ENCODE data around the gene SLC6A7.

SLC6A7 gene

GRCh38 chr5:150189728-150190502, at the start of gene SLC6A7:
SLC6A7 (plus strand) TSS chr5:150190062; CDS start chr5:150190328, 266 bp downstream.
- no peak for DNase-seq

GRCh38 chr5:150140830-150141229, 49.0 kb upstream of the SLC6A7 start:
- DNase-seq, result no peak

- DNase-seq, result no peak
Measured at GRCh38 chr5:150141544-150142184, 48.2 kb upstream of the SLC6A7 start.

GRCh38 chr5:150142185-150142958, 47.5 kb upstream of the SLC6A7 start:
- DNase-seq, result no peak

GRCh38 chr5:150142959-150143349, 46.9 kb upstream of the SLC6A7 start:
- DNase-seq, result peak; percentile 35

- DNase-seq, result peak; percentile 41
Measured at GRCh38 chr5:150143350-150144245, 46.3 kb upstream of the SLC6A7 start.

GRCh38 chr5:150144246-150144801, 45.5 kb upstream of the SLC6A7 start:
- DNase-seq, result no peak

GRCh38 chr5:150144879-150145278, 45.0 kb upstream of the SLC6A7 start:
- no peak for DNase-seq

- no peak for DNase-seq
Measured at GRCh38 chr5:150146235-150146634, 43.6 kb upstream of the SLC6A7 start.

GRCh38 chr5:150146862-150147601, 42.8 kb upstream of the SLC6A7 start:
- DNase-seq, result no peak

- DNase-seq, result no peak
Measured at GRCh38 chr5:150147670-150148069, 42.2 kb upstream of the SLC6A7 start.

- peak; percentile 45 for DNase-seq
Measured at GRCh38 chr5:150148117-150148927, 41.5 kb upstream of the SLC6A7 start.

- DNase-seq, result no peak
Measured at GRCh38 chr5:150149618-150150017, 40.2 kb upstream of the SLC6A7 start.

- DNase-seq, result no peak
Measured at GRCh38 chr5:150152636-150153462, 37.0 kb upstream of the SLC6A7 start.

- no peak for DNase-seq
Measured at GRCh38 chr5:150153483-150153882, 36.4 kb upstream of the SLC6A7 start.

- no peak for DNase-seq
Measured at GRCh38 chr5:150153957-150154617, 35.8 kb upstream of the SLC6A7 start.

- no peak for DNase-seq
Measured at GRCh38 chr5:150154618-150155128, 35.2 kb upstream of the SLC6A7 start.

GRCh38 chr5:150155258-150156026, 34.4 kb upstream of the SLC6A7 start, which contains the start of gene PDGFRB:
PDGFRB (minus strand) TSS chr5:150155845; CDS start chr5:150137047, 18,798 bp downstream.
- DNase-seq, result peak; percentile 68
